Activated CD8-positive, alpha-beta memory T cell treated with anti-CD3 and anti-CD28 coated beads for 36 hours (primary cell): Measurements from ENCODE around the gene ATP5F1B. TPM values are rescaled to one million over a fixed set of nuclear protein-coding genes. Genes with fewer than 3 reads are reported as not detected.

Experiments used
- CTCF ChIA-PET: fragments of 350-600 bp; sonication (Branson Sonifier 250); formaldehyde crosslinking; loops from one replicate; lab custom pipeline; 2021; ENCODE audit warnings: antibody characterized with exemption; lab: Charles Lee
- POLR2A ChIA-PET: fragments of 350-600 bp; sonication (Branson Sonifier 250); formaldehyde crosslinking; loops from one replicate; lab custom pipeline; 2021; ENCODE audit warnings: antibody characterized with exemption; lab: Charles Lee
- total RNA-seq, 2 experiments: library from RNA; stranded (reverse); gene quantifications; one replicate each; pipeline ENCODE4 v1.2.3, GENCODE V29; 2021

The ATP5F1B gene
- total RNA-seq, result 100 to 1,000 TPM; 953 to 972 TPM

- POLR2A ChIA-PET, result interaction anchor here (0.6 to 2.6 kb wide), 11 partner anchors 10 to 330 kb away, joined by 3 to 36 read pairs (median 7); partner anchors contain the start of genes BAZ2A, NACA, PTGES3 and RBMS2
- CTCF ChIA-PET, result interaction anchor here (0.9 to 3.6 kb wide), 2 partner anchors 10 to 131 kb away, joined by 3 to 21 read pairs; no protein-coding TSS in a partner anchor
These were observed at the start of gene ATP5F1B for GRCh38 chr12:56645717-56646446. ATP5F1B (minus strand) TSS chr12:56645984; CDS start chr12:56645963, 21 bp downstream.

GRCh38 chr12:56694161-56694560 is 48.4 kb upstream of the ATP5F1B start:
- ChIA-PET POLR2A (interaction anchor here (1.1 kb wide), 1 partner anchor 9 kb away, joined by 5 read pairs; no protein-coding TSS in a partner anchor), CTCF (interaction anchor here (0.6 kb wide), 1 partner anchor 86 kb away, joined by 3 read pairs; no protein-coding TSS in a partner anchor)

GRCh38 chr12:56688846-56689109 is 43.0 kb upstream of the ATP5F1B start:
- CTCF ChIA-PET, result interaction anchor here (0.5 to 3.8 kb wide), 5 partner anchors 28 to 735 kb away, joined by 3 to 19 read pairs (median 4); no protein-coding TSS in a partner anchor
- POLR2A ChIA-PET, result interaction anchor here (0.6 to 2.9 kb wide), 10 partner anchors 11 to 121 kb away, joined by 3 to 30 read pairs (median 8); partner anchors contain the start of genes ATP5F1B, BAZ2A and NACA

GRCh38 chr12:56688129-56688845 is 42.5 kb upstream of the ATP5F1B start, which contains the start of gene PTGES3:
PTGES3 (minus strand) TSS chr12:56688284; CDS start chr12:56687999, 285 bp downstream.
- ChIA-PET POLR2A (interaction anchor here (0.5 to 2.9 kb wide), 13 partner anchors 9 to 63 kb away, joined by 3 to 30 read pairs (median 6); partner anchors contain the start of genes ATP5F1B, BAZ2A and NACA), CTCF (interaction anchor here (0.5 to 3.8 kb wide), 5 partner anchors 30 to 736 kb away, joined by 3 to 19 read pairs (median 3); no protein-coding TSS in a partner anchor)

GRCh38 chr12:56687223-56688128 is 41.7 kb upstream of the ATP5F1B start:
- CTCF ChIA-PET, result interaction anchor here (1.4 to 3.8 kb wide), 3 partner anchors 35 to 52 kb away, joined by 3 to 19 read pairs (median 4); no protein-coding TSS in a partner anchor
- POLR2A ChIA-PET, result interaction anchor here (0.5 to 2.9 kb wide), 12 partner anchors 8 to 64 kb away, joined by 3 to 30 read pairs (median 8); partner anchors contain the start of genes ATP5F1B, BAZ2A and NACA

- ChIA-PET POLR2A (interaction anchor here (0.6 to 3.3 kb wide), 10 partner anchors 9 to 427 kb away, joined by 3 to 36 read pairs (median 6); partner anchors contain the start of genes ATP5F1B and NACA), CTCF (interaction anchor here (0.6 to 3.8 kb wide), 5 partner anchors 15 to 678 kb away, joined by 3 to 19 read pairs (median 3); no protein-coding TSS in a partner anchor)
These were observed 39.1 kb upstream of the ATP5F1B start for GRCh38 chr12:56684745-56685359.

GRCh38 chr12:56682323-56682722 is 36.5 kb upstream of the ATP5F1B start:
- ChIA-PET POLR2A (interaction anchor here (0.8 kb wide), 1 partner anchor 46 kb away, joined by 3 read pairs; no protein-coding TSS in a partner anchor), CTCF (interaction anchor here (0.7 kb wide), 1 partner anchor 38 kb away, joined by 3 read pairs; no protein-coding TSS in a partner anchor)

GRCh38 chr12:56679883-56680575 is 34.2 kb upstream of the ATP5F1B start:
- ChIA-PET POLR2A (interaction anchor here (0.6 to 1.1 kb wide), 3 partner anchors 8 to 51 kb away, joined by 3 to 11 read pairs (median 6); partner anchors contain the start of gene PTGES3), CTCF (interaction anchor here (0.5 to 2.9 kb wide), 2 partner anchors 44 to 497 kb away, joined by 3 to 11 read pairs; no protein-coding TSS in a partner anchor)

GRCh38 chr12:56678852-56679251 is 33.1 kb upstream of the ATP5F1B start:
- ChIA-PET CTCF (interaction anchor here (0.6 to 2.9 kb wide), 2 partner anchors 19 to 43 kb away, joined by 3 to 11 read pairs; no protein-coding TSS in a partner anchor), POLR2A (interaction anchor here (0.5 to 1.5 kb wide), 3 partner anchors 9 to 46 kb away, joined by 3 to 5 read pairs (median 4); partner anchors contain the start of genes NACA and PTGES3)

GRCh38 chr12:56677680-56678079 is 31.9 kb upstream of the ATP5F1B start:
- ChIA-PET POLR2A (interaction anchor here (0.6 to 1.0 kb wide), 4 partner anchors 11 to 80 kb away, joined by 3 to 14 read pairs (median 4); partner anchors contain the start of gene PTGES3), CTCF (interaction anchor here (1.1 to 2.9 kb wide), 2 partner anchors 42 to 322 kb away, joined by 3 to 11 read pairs; no protein-coding TSS in a partner anchor)

GRCh38 chr12:56676851-56677580 is 31.2 kb upstream of the ATP5F1B start:
- ChIA-PET CTCF (interaction anchor here (0.9 to 2.9 kb wide), 3 partner anchors 18 to 322 kb away, joined by 3 to 11 read pairs (median 4); no protein-coding TSS in a partner anchor), POLR2A (interaction anchor here (0.6 to 1.0 kb wide), 4 partner anchors 11 to 80 kb away, joined by 3 to 14 read pairs (median 4); partner anchors contain the start of gene PTGES3)

- ChIA-PET POLR2A (no interaction called here), CTCF (interaction anchor here (1.3 to 1.5 kb wide), 2 partner anchors 35 to 398 kb away, joined by 4 read pairs; no protein-coding TSS in a partner anchor)
These were observed 25.8 kb upstream of the ATP5F1B start for GRCh38 chr12:56671608-56672007.

GRCh38 chr12:56670836-56671235 is 25.1 kb upstream of the ATP5F1B start:
- ChIA-PET POLR2A (interaction anchor here (1.5 kb wide), 1 partner anchor 9 kb away, joined by 3 read pairs; no protein-coding TSS in a partner anchor), CTCF (interaction anchor here (1.1 to 1.3 kb wide), 2 partner anchors 15 to 34 kb away, joined by 3 to 4 read pairs; no protein-coding TSS in a partner anchor)

GRCh38 chr12:56668197-56668457 is 22.3 kb upstream of the ATP5F1B start:
- ChIA-PET POLR2A (interaction anchor here (0.8 kb wide), 2 partner anchors 9 to 12 kb away, joined by 3 to 11 read pairs; no protein-coding TSS in a partner anchor), CTCF (interaction anchor here (1.1 to 2.0 kb wide), 2 partner anchors 10 to 12 kb away, joined by 4 to 5 read pairs; no protein-coding TSS in a partner anchor)
